Gastrocnemius medialis (tissue), 4 donors: Measurements from ENCODE around the gene CRISPLD2. TPM values are rescaled to one million over a fixed set of nuclear protein-coding genes. Genes with fewer than 3 reads are reported as not detected.

ENCODE experiments used
- ATAC-seq, 2 donors: fragments of 150-250 bp; one replicate each; pipeline ENCODE4 v1.9.1; 2016
- DNase-seq, 2 donors: peaks; one replicate each; pipeline ENCODE4 v3.0.0-alpha.2; 2019
- H3K27ac ChIP-seq, 4 donors: fragments of 200-600 bp; sonication (generic); 1 replicate in 1 of 4; 2 replicates in 3 of 4; pipeline ENCODE4 v1.5.1; 2016 to 2018; ENCODE audit warnings: mild to moderate bottlenecking in 2 of 4, moderate library complexity in 1 of 4
- H3K27me3 ChIP-seq, 3 donors: fragments of 200-600 bp; sonication (generic) in 2 of 3; 1 replicate in 1 of 3; 2 replicates in 2 of 3; pipeline versions ENCODE4 v1.5.1 to v1.6.0; 2016 to 2019; ENCODE audit warnings: mild to moderate bottlenecking in 1 of 3, moderate library complexity in 1 of 3
- H3K36me3 ChIP-seq, 2 donors: fragments of 200-600 bp; sonication (generic) in 1 of 2; one replicate each; pipeline ENCODE4 v1.5.1; 2017 to 2018
- H3K4me1 ChIP-seq, 2 donors: fragments of 200-600 bp; sonication (generic) in 1 of 2; one replicate each; pipeline ENCODE4 v1.5.1; 2016 to 2017; ENCODE audit warnings: mild to moderate bottlenecking in 2 of 2
- H3K4me3 ChIP-seq, 4 donors: fragments of 200-600 bp; sonication (generic) in 3 of 4; 1 replicate in 1 of 4; 2 replicates in 3 of 4; pipeline ENCODE4 v1.5.1; 2016 to 2019; ENCODE audit warnings: mild to moderate bottlenecking in 2 of 4
- H3K9me3 ChIP-seq, 3 donors: fragments of 200-600 bp; sonication (generic) in 2 of 3; 1 replicate in 1 of 3; 2 replicates in 2 of 3; pipeline ENCODE4 v1.5.1; 2016 to 2019
- CTCF ChIP-seq, 5 experiments: fragments of 450-650 bp in 3 of 5; fragments of 200-600 bp in 2 of 5; sonication (generic) in 2 of 5; IDR thresholded peaks in 4 of 5; conservative IDR thresholded peaks in 1 of 5; 1 replicate in 4 of 5; 2 replicates in 1 of 5; pipeline ENCODE4 v1.5.1; 2016 to 2019; ENCODE audit warnings: antibody characterized with exemption in 5 of 5, mild to moderate bottlenecking in 3 of 5, moderate library complexity in 3 of 5
- POLR2A ChIP-seq, 2 donors: fragments of 450-650 bp; IDR thresholded peaks; one replicate each; pipeline ENCODE4 v1.6.1; 2017; ENCODE audit warnings: antibody characterized with exemption in 2 of 2, mild to moderate bottlenecking in 2 of 2, moderate library complexity in 2 of 2
- in situ Hi-C, 4 donors: fragments of 200-750 bp; cut with MboI; loops; one replicate each; pipeline versions ENCODE4 v1.15.0 to v1.8.0; 2017; ENCODE audit warnings: low sequenced_read_pairs in 4 of 4
- intact Hi-C: fragments of 100-400 bp; cut with DNase I; formaldehyde crosslinking; loops from one replicate; pipeline ENCODE4 v1.15.1; 2023; ENCODE audit warnings: low total_unique reads
- total RNA-seq, 4 donors: library from RNA; depleted of rRNA; stranded (reverse); fragments of >200 nt; gene quantifications; one replicate each; pipeline versions ENCODE4 v1.1.0 to v1.2.3, GENCODE V29; 2016

The CRISPLD2 gene
- total RNA-seq, 4 donors from 2014 or later, result 26.1 to 50.1 (median 39.0) TPM

- no peak for DNase-seq
- Histone ChIP-seq H3K27ac (no peak overlapping the region), H3K9me3 (no peaks in the 10 kb centered on the region), H3K4me1 (no peaks in the 10 kb centered on the region), H3K36me3 (no peaks in the 10 kb centered on the region), H3K27me3 (no peaks in the 10 kb centered on the region), H3K4me3 (no peak overlapping the region)
- in situ Hi-C loops, result no loop called here
- no peak for ATAC-seq
- no peak for TF ChIP-seq CTCF (IDR thresholded peaks at IDR 0.05 in 4 of 5, conservative IDR thresholded peaks at IDR 0.05 in 1 of 5)
- intact Hi-C loops, result no loop called here
Measured at GRCh38 chr16:84789431-84789830, 30.4 kb upstream of the CRISPLD2 start.

- H3K27me3 ChIP-seq, result no peaks in the 10 kb centered on the region
- no peaks in the 10 kb centered on the region for H3K4me1 ChIP-seq
- no peak for DNase-seq
- intact Hi-C loops, result no loop called here
- H3K9me3 ChIP-seq, result no peaks in the 10 kb centered on the region
- in situ Hi-C loops, result no loop called here
- TF ChIP-seq CTCF (IDR thresholded peaks at IDR 0.05 in 4 of 5, conservative IDR thresholded peaks at IDR 0.05 in 1 of 5) (no peak), POLR2A (IDR thresholded peaks at IDR 0.05) (no peak)
- ATAC-seq, result no peak
- H3K4me3 ChIP-seq, result no peak overlapping the region
- no peaks in the 10 kb centered on the region for H3K36me3 ChIP-seq
- no peak overlapping the region for H3K27ac ChIP-seq
Measured at GRCh38 chr16:84790301-84790700, 29.5 kb upstream of the CRISPLD2 start.

GRCh38 chr16:84791088-84791487, 28.7 kb upstream of the CRISPLD2 start:
- no peak overlapping the region for H3K27ac ChIP-seq
- H3K4me1 ChIP-seq, result no peaks in the 10 kb centered on the region
- H3K9me3 ChIP-seq, result no peaks in the 10 kb centered on the region
- no peak for DNase-seq
- intact Hi-C loops, result no loop called here
- H3K27me3 ChIP-seq, result no peaks in the 10 kb centered on the region
- in situ Hi-C loops, result no loop called here
- no peaks in the 10 kb centered on the region for H3K36me3 ChIP-seq
- TF ChIP-seq POLR2A (IDR thresholded peaks at IDR 0.05) (no peak), CTCF (IDR thresholded peaks at IDR 0.05 in 4 of 5, conservative IDR thresholded peaks at IDR 0.05 in 1 of 5) (no peak)
- no peak for ATAC-seq
- no peak overlapping the region for H3K4me3 ChIP-seq

GRCh38 chr16:84791501-84791900, 28.3 kb upstream of the CRISPLD2 start:
- Histone ChIP-seq H3K9me3 (no peaks in the 10 kb centered on the region), H3K4me3 (no peak overlapping the region), H3K4me1 (no peaks in the 10 kb centered on the region), H3K36me3 (no peaks in the 10 kb centered on the region), H3K27ac (no peak overlapping the region), H3K27me3 (no peaks in the 10 kb centered on the region)
- ATAC-seq (no peak), DNase-seq (no peak)
- intact Hi-C loops (no loop called here), in situ Hi-C loops (no loop called here)
- TF ChIP-seq CTCF (IDR thresholded peaks at IDR 0.05 in 4 of 5, conservative IDR thresholded peaks at IDR 0.05 in 1 of 5) (no peak), POLR2A (IDR thresholded peaks at IDR 0.05) (no peak)

- Histone ChIP-seq H3K4me3 (no peak overlapping the region), H3K9me3 (no peaks in the 10 kb centered on the region), H3K36me3 (no peaks in the 10 kb centered on the region), H3K27me3 (no peaks in the 10 kb centered on the region), H3K27ac (peak overlapping the region; percentile 58 to 68 (median 66)), H3K4me1 (no peaks in the 10 kb centered on the region)
- DNase-seq (no peak), ATAC-seq (no peak)
- in situ Hi-C loops, result no loop called here
- intact Hi-C loops, result no loop called here
- TF ChIP-seq POLR2A (IDR thresholded peaks at IDR 0.05), result no peak
- no peak for TF ChIP-seq CTCF (IDR thresholded peaks at IDR 0.05 in 4 of 5, conservative IDR thresholded peaks at IDR 0.05 in 1 of 5)
Measured at GRCh38 chr16:84794186-84794585, 25.6 kb upstream of the CRISPLD2 start.
